ENCODE data around the gene XPO1. TPM values are rescaled to one million over a fixed set of nuclear protein-coding genes. Genes with fewer than 3 reads are reported as not detected.
"Not testable (repeated sequence)": the region's sequence is repeated elsewhere in the genome, so short reads cannot be mapped to it uniquely, and the experiment has no call there.

The XPO1 gene
- total and polyA plus RNA-seq, 3 donors from 2014 or later = 108 to 239 (median 236) TPM

GRCh38 chr2:61478086-61478485 lies 60.1 kb downstream of the XPO1 start:
- Histone ChIP-seq H3K27ac (no peak overlapping the region), H3K4me1 (peaks cover 6% of the 10 kb centered on the region), H3K36me3 (ENCODE audit: low read depth, missing control alignments) (no peaks in the 10 kb centered on the region), H3K27me3 (no peaks in the 10 kb centered on the region), H3K9me3 (no peaks in the 10 kb centered on the region), H3K4me3 (no peak overlapping the region)
- intact Hi-C loops (cut with DNase I; ENCODE audit: low total_unique reads) = no loop called here
- WGBS, 2 donors = 67 to 70% methylated on average over 6 of the region's 6 CpGs
- TF ChIP-seq POLR2A (IDR thresholded peaks at IDR 0.05) = no peak
- no peak for TF ChIP-seq CTCF (IDR thresholded peaks at IDR 0.05)
- no peak for DNase-seq

- H3K27ac ChIP-seq; DNase-seq; H3K9me3 ChIP-seq; H3K27me3 ChIP-seq; H3K4me3 ChIP-seq; intact Hi-C loops (cut with DNase I; ENCODE audit: low total_unique reads); H3K36me3 ChIP-seq (ENCODE audit: low read depth, missing control alignments): not testable (repeated sequence)
- WGBS, 2 donors = 84 to 90% methylated on average over 12 of the region's 12 CpGs
- H3K4me1 ChIP-seq = peaks cover 14% of the 10 kb centered on the region
Measured at GRCh38 chr2:61476929-61477589, 61.1 kb downstream of the XPO1 start.

GRCh38 chr2:61471905-61472805 lies 66.0 kb downstream of the XPO1 start:
- DNase-seq = peak; percentile 44
- Histone ChIP-seq H3K4me1 (peaks cover 26% of the 10 kb centered on the region), H3K9me3 (no peaks in the 10 kb centered on the region), H3K36me3 (ENCODE audit: low read depth, missing control alignments) (no peaks in the 10 kb centered on the region), H3K4me3 (peak overlapping the region; percentile 74 to 100), H3K27me3 (no peaks in the 10 kb centered on the region), H3K27ac (peak overlapping the region; percentile 92 to 99)
- WGBS, 2 donors = 27 to 31% methylated on average over 19 of the region's 19 CpGs
- no peak for TF ChIP-seq POLR2A (IDR thresholded peaks at IDR 0.05)
- TF ChIP-seq CTCF (IDR thresholded peaks at IDR 0.05) = no peak
- intact Hi-C loops (cut with DNase I; ENCODE audit: low total_unique reads) = loop anchor here (2.0 kb wide), 1 partner anchor 65 kb away; no protein-coding TSS in a partner anchor

GRCh38 chr2:61470965-61471904 lies 66.9 kb downstream of the XPO1 start, which contains the start of gene USP34:
Gene USP34, minus strand, starts transcription at chr2:61471087. Its CDS starts 395 bp downstream, at chr2:61470692.
- H3K27me3 ChIP-seq = no peaks in the 10 kb centered on the region

More at GRCh38 chr2:61470965-61471904, 66.9 kb downstream of the XPO1 start, which contains the start of gene USP34:
- 1% methylated on average over 44 to 89 of the region's 91 CpGs for WGBS, 2 donors
- H3K27ac ChIP-seq = peak within 1 kb of the TSS; percentile 92 to 99
- peaks cover 27% of the 10 kb centered on the region for H3K4me1 ChIP-seq
- intact Hi-C loops (cut with DNase I; ENCODE audit: low total_unique reads) = loop anchor here (2.0 kb wide), 1 partner anchor 66 kb away; no protein-coding TSS in a partner anchor
- peak; percentile 95 for DNase-seq
- H3K9me3 ChIP-seq = no peaks in the 10 kb centered on the region
- H3K4me3 ChIP-seq = peak within 1 kb of the TSS; percentile 74 to 100
- no peaks in the 10 kb centered on the region for H3K36me3 ChIP-seq (ENCODE audit: low read depth, missing control alignments)
- TF ChIP-seq POLR2A (IDR thresholded peaks at IDR 0.05) (peak; percentile 67), CTCF (IDR thresholded peaks at IDR 0.05) (no peak)
